ENCODE measurements around the gene PTGR1.

PTGR1 gene

GRCh38 chr9:111637421-111637950, 38.0 kb upstream of the PTGR1 start:
- DNase-seq (ENCODE audit: low read depth): no peak
- no peak for TF ChIP-seq CTCF (conservative IDR thresholded peaks at IDR 0.05; ENCODE audit: low read depth, low read length)
- no peak overlapping the region for H3K4me3 ChIP-seq (ENCODE audit: low read depth, low read length)

- DNase-seq (ENCODE audit: low read depth): no peak
- no peak overlapping the region for H3K4me3 ChIP-seq (ENCODE audit: low read depth, low read length)
- no peak for TF ChIP-seq CTCF (conservative IDR thresholded peaks at IDR 0.05; ENCODE audit: low read depth, low read length)
Measured at GRCh38 chr9:111634860-111635259, 35.4 kb upstream of the PTGR1 start.

GRCh38 chr9:111633389-111633736, 33.9 kb upstream of the PTGR1 start:
- no peak overlapping the region for H3K4me3 ChIP-seq (ENCODE audit: low read depth, low read length)
- no peak for TF ChIP-seq CTCF (conservative IDR thresholded peaks at IDR 0.05; ENCODE audit: low read depth, low read length)
- DNase-seq (ENCODE audit: low read depth): no peak

- H3K4me3 ChIP-seq (ENCODE audit: low read depth, low read length): peak overlapping the region; percentile 97
- DNase-seq (ENCODE audit: low read depth): no peak
- no peak for TF ChIP-seq CTCF (conservative IDR thresholded peaks at IDR 0.05; ENCODE audit: low read depth, low read length)
Measured at GRCh38 chr9:111632695-111633388, 33.4 kb upstream of the PTGR1 start.

- DNase-seq (ENCODE audit: low read depth): peak; percentile 11
- H3K4me3 ChIP-seq (ENCODE audit: low read depth, low read length): peak overlapping the region; percentile 97
- no peak for TF ChIP-seq CTCF (conservative IDR thresholded peaks at IDR 0.05; ENCODE audit: low read depth, low read length)
Measured at GRCh38 chr9:111632060-111632459, 32.6 kb upstream of the PTGR1 start.

GRCh38 chr9:111631214-111631971, 31.9 kb upstream of the PTGR1 start, which contains the start of gene DNAJC25:
Gene DNAJC25 (plus strand): TSS chr9:111631334. CDS start chr9:111631408, 74 bp downstream.
- peak; percentile 99 for DNase-seq (ENCODE audit: low read depth)
- TF ChIP-seq CTCF (conservative IDR thresholded peaks at IDR 0.05; ENCODE audit: low read depth, low read length): no peak

More at GRCh38 chr9:111631214-111631971, 31.9 kb upstream of the PTGR1 start, which contains the start of gene DNAJC25:
- peak within 1 kb of the TSS; percentile 97 for H3K4me3 ChIP-seq (ENCODE audit: low read depth, low read length)
